NCI-H2107 treated with DMSO at 0.1 percent for 48 hours (cell line): ENCODE measurements around the gene KLHL28.

ENCODE experiments used
- DNase-seq: peaks from one replicate; lab custom pipeline; 2025; ENCODE audit not compliant: unreplicated experiment; lab: John Stamatoyannopoulos, UW

The KLHL28 gene, protein sequence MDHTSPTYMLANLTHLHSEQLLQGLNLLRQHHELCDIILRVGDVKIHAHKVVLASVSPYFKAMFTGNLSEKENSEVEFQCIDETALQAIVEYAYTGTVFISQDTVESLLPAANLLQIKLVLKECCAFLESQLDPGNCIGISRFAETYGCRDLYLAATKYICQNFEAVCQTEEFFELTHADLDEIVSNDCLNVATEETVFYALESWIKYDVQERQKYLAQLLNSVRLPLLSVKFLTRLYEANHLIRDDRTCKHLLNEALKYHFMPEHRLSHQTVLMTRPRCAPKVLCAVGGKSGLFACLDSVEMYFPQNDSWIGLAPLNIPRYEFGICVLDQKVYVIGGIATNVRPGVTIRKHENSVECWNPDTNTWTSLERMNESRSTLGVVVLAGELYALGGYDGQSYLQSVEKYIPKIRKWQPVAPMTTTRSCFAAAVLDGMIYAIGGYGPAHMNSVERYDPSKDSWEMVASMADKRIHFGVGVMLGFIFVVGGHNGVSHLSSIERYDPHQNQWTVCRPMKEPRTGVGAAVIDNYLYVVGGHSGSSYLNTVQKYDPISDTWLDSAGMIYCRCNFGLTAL

DNA sequence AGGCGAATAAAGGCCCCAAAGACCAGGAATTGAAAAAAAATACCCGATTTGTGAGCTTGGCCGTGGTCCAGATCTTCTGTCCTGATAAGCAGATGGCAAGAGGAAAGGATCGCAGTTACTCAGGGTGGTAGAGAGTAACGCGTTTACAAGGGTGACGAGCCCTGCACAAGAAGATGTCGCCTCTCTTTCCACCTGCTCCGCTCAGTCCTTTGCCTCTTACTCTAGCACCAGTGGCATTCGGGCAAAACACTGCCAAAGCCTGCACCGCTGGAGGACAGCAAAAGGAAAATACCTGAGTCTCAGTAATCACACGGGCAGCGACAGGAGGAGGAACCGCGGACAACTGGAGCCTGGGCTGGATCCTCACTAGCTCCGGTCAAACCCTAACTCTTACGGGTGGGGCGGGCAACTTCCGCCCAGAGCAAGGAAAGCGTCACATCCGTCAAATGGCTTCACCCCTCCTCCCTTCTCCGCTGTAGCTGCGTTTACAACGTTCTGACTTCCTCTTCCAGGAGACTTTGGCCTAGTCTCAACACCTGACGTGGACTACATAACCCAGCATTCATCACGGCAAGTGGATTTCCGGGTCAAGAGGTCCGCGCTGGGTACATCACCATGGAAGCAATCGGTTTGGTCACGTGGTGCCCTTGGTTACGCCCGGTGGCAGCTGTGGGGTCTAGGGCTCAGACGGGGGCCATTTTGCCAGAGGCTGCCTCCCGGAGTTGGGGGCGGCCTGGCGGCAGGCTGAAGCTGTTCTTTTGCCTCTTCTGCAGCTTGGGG is at the start of gene KLHL28, which contains the start of gene TOGARAM1:
KLHL28 (minus strand) TSS at position 394 of the 780 bp plus-strand sequence. CDS start 16,019 bp downstream, outside the sequence.
TOGARAM1 (plus strand) TSS at position 637 of the 780 bp plus-strand sequence. CDS start 232 bp downstream, outside the sequence.
- peak; percentile 100 for DNase-seq

DNA sequence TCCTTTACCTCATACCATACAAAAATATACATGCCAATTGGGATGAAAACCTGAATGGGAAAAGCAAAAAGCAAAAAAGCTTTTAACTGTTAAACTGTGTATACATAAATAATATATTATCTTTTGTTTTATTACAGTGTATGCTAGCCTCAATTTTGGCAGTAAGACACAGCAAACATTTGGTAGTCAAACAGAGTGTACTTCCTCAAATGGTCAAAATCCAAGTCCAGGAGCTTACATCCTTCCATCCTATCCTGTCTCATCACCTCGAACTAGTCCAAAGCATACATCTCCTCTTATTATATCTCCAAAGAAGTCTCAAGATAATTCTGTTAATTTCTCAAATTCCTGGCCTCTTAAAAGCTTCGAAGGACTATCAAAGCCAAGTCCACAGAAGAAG is 42.2 kb upstream of the KLHL28 start:
- DNase-seq: no peak

DNA sequence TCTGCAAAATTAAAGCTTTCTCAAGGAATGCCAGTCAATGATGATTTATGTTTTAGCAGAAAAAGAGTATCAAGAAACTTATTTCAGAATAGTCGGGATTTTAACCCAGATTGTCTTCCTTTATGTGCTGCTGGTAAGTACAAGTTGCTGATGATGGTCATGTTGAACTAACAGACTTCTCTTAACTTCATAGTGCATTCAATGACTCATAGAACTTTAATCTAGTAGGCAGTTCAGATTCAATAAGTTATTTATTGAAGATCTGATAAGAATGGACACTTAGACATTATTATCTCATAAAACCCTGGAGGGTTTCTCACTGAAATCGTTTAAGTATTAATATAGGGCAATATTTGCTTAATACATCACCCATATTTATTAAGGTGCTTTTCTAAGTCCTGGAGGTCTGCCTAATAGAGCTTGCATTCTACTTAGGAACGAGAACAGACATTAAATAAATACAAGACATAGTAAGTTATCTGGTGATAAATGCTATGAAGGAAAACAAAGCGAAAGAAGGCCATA is 34.1 kb upstream of the KLHL28 start:
- no peak for DNase-seq

DNA sequence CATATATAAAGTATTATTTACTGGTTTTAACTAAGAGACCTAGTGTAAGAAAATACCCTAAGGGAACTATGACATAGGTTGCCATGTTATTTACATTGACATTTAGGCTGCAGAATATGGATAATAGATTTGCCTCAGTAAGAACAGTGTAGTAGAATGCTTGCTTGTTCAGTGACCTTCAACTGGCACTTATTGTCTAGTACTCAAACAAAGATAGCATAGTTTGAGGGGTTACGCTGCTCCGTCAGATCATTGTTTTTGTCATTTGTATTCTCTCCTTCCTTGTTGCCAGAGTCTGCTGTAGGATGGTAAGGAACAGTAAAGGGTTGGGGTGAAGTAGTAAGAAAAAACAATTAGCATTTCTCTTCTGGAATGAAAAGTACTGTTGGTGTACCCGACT is 33.4 kb upstream of the KLHL28 start:
- DNase-seq: no peak

DNA sequence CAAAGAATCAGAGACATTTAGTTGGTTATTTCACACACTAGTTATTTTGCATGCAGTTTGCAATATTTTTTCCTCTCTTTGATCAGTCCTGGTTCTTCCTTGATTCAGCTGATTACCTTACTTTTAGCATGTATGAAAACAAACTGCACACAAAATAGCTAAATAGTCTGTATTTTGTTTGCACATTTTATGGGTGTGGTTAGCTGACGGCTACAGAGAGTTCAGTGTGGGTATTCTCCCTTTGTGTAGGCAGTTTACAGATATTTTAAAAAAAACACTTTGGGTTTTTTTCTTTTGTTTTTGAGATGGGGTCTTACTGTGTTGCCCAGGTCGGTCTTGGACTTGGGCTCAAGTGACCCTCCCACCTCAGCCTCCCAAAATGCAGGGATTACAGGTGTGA is 28.8 kb upstream of the KLHL28 start:
- no peak for DNase-seq

DNA sequence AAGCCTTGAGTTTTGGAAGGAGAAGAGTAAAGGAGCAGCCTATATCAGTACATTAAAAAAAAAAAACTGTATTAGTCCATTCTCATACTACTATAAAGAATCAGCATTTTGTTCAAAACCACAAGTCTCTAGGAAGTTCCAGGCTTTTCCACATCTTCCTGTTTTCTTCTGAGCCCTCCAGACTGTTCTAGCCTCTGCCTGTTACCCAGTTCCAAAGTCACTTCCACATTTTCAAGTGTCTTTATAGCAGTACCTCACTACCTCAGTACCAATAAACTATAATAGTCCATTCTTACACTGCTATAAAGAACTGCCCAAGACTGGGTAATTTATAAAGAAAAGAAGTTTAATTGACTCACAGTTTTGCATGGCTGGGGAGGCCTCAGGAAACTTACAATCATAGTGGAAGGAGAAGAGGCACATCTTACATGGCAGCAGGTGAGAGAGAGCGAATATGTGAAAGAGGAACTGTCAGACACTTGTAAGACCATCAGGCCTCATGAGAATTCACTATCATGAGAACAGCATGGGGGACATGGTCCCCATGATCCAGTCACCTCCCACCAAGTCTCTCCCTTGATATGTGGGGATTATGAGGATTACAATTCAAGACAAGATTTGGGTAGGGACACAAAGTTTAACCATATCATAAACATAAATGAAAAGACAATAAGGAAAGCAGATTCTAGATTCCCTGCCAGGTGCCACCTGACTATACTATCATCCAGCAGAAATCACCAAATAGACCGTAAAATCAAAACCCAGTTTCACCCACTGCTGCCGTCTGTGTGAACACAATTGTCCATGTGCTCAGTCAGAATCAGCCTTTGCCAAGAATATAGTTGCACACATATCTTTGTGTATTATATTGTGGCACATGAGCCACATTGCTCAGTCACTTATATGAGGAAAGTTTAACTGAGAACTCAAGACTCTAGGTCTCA is 28.0 kb upstream of the KLHL28 start:
- DNase-seq: no peak

DNA sequence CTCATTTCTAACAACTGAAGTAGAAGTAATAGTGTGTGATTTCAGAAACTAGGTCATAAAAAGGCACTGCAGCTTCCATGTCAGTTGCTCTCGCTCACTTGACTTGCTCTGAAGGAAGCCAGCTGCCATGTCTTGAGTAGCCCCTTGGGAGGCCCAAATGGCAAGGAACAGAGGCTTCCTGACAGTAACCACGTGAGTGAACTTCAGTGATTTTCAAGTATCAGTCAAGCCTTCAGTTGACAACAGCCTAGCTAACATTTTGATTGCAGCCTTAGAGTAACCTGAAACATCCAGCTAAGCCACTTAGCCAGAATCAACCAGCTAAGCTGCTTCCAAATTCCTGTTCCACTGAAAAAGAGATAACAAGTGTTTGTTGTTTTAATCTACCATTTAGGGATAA is 26.9 kb upstream of the KLHL28 start:
- DNase-seq: peak; percentile 8

DNA sequence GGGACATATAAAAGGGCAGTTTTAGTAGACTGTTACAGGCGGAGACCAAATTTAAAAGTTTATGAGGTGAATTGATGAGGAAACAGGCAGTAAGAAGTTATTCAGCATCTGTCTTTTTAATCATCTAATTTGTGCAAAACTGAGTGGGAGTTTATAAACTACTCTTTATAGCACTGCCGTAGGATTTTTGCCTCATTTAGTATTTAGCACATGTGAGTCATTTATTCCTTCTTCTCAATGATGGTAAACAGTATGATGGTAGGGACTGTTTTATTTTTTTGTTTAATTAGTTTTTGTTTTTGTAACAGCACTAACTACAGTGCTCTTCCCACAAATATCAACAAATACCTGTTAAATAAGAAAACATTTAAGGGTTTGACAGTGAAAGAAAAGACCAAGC is 20.8 kb upstream of the KLHL28 start:
- DNase-seq: no peak

DNA sequence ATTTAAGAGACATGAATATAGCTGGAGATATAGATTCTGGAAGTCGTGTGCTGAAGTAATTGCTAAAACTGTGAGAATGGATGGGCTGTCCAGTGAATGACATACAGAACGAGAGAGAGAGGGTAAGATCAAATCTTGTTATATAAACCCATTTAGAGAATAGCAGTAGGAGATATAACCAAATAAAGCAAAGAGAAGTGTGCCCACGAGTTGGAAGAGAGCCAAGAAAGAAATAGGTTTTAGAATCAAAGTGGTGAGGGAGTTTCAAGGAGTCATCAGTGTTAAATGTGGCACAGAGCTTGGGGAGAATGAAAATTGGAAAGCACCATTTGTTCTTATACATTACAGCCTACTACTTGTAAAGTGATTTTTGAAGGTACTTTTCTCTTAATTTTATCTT is 19.5 kb upstream of the KLHL28 start:
- DNase-seq: peak; percentile 15

DNA sequence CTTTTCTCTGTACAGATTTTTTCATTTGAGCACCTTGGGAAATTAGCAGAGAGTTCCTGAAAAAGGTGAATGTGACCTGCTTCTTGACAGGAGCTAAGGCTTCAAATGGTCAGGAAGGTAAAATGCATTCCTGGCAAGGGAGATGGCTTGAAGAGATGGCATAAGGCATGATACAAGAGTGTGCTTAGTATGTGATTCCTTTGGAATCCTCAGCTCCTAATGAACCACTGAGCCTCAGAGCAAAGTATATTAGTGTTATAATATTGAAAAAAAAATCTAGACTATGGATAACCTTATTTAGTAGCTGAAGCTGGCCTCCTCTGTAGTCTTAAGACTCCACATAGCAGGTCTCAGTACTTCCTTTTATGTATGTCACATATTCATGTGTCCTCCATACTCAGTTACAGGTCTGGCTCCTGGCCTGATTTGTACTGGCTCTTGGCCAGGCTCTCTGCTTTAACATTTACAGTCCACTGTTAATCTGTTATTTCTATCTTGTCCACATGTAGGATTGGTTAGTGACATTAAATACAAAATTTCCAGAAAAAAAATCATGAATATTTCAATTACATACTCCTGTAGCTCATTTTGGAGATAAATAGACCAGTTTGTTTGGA is 18.1 kb upstream of the KLHL28 start:
- no peak for DNase-seq

DNA sequence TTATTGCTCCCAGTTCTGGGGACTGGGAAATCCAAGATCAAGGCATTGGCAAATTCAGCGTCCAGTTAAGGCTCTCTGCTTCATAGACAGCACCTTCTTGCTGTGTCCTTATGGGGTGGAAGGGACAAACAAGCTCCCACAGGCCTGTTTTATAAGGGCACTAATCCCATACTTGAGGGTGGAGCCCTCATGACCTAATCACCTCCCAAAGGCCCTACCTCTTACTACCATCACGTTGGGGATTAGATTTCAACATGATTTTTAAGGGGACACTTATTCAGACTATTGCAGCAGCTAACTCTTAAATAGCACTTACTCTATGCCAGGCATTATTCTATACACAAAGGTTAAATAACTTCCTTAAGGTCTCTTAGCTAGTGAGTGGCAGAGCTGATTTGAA is 17.5 kb upstream of the KLHL28 start:
- no peak for DNase-seq

DNA sequence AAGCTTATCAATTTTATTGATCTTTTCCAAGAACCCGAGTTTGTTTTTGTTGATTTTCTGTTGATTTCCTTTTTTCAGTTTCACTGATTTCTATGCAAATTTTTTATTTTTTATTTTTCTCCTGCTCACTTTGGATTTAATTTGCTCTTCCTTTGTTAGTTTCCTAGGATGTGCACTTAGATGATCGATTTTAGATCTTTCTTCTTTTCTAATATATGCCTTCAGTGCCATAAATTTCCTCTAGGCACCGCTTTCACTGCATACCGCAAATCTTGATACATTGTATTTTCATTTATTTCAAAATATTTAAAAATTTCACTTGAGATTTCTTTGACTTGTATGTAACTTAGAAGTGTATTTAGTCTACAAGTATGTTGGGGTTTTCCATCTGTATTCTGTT is 9.7 kb upstream of the KLHL28 start:
- DNase-seq: no peak

DNA sequence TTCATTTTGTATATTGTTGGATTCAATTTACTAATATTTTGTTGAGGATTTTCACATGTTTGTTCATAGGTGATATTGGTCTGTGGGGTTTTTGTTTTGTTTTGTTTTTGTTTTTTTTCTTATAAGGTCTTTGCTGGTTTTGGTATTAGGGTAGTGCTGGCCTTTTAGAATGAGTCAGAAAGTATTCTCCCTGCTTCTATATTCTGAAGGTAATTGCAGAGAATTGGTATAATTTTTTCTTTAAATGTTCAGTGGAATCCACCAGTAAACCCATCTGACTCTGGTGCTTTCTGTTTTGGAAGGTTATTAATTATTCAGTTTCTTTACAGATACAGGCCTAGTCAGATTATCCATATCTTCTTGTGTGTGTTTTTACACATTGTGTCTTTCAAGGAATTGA is 9.2 kb upstream of the KLHL28 start:
- no peak for DNase-seq

DNA sequence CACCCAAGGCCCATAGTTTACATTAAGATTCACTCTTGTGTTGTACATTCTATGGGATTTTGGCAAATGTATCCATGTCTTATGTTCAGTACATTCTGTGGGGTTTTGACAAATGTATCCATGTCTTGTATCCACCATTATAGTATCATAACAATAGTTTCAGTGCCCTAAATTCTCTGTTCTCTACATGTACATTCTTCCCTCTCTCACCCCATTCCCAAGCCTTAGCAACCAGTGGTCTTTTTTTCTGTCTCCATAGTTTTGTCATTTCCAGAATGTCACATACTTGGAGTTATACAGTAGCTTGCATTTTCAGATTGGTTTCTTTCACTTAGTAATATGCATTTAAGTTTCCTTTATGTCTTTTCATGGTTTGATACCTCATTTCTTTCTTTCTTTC is 7.0 kb upstream of the KLHL28 start:
- no peak for DNase-seq

DNA sequence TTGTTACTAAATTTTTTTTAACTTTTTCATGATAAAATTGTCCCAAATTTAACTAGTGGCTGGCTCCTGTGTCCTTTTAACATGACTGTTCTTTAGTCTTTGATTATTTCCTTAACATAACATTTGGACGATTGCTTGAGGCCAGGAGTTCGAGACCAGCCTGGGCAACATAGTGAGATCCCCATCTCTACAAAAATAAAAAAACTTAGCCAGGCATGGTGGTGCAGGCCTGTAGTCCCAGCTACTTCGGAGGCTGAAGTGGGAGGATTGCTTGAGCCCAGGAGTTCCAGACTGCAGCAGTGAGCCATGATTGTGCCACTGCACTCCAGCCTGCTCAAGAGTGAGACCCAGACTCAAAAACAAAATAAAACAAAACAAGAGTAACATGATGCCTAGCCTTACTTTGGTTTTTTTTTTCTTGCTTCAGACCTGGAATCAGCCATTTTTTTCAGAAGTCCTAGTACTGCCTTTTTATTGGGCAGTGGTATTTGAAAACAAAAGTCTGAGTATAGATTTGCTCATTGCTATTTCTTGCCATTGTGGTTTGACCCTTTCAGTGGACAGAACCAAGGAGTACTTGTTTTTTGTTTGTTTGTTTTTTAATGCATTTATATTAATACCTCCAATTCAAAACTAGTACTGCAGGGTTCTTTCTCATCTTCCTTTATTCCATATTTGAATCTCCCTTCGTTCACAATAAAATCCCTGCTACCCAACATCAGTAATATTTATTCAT is 5.0 kb upstream of the KLHL28 start:
- peak; percentile 19 for DNase-seq

DNA sequence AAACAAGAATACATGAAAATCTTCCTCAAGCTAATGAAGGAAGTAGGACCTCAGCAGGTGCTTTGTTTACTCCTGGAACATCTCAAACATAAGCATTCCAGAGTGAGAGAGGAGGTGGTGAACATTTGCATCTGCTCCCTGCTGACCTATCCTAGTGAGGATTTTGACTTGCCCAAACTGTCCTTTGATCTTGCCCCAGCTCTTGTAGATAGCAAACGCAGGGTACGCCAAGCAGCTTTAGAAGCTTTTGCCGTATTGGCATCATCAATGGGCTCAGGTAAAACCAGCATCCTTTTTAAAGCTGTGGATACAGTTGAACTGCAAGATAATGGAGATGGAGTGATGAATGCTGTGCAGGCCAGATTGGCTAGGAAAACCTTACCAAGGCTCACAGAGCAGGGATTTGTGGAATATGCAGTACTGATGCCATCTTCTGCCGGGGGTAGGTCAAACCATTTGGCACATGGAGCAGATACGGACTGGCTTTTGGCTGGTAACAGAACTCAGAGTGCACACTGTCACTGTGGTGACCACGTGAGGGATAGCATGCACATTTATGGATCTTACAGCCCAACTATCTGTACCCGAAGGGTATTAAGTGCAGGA is 2.1 kb upstream of the KLHL28 start:
- DNase-seq: peak; percentile 67

DNA sequence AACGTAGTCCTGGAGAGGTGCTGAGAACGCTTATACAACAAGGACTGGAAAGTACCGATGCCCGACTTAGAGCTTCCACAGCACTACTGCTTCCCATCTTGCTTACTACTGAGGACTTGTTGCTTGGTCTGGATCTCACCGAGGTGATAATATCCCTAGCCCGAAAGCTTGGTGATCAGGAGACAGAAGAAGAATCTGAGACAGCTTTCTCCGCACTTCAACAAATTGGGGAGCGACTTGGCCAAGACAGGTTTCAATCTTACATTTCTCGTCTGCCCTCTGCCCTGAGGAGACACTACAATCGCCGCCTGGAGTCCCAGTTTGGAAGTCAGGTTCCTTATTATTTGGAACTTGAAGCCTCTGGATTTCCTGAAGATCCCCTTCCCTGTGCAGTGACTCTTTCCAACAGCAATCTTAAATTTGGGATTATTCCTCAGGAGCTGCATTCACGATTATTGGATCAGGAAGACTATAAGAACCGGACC is 1.3 kb upstream of the KLHL28 start:
- DNase-seq: no peak

DNA sequence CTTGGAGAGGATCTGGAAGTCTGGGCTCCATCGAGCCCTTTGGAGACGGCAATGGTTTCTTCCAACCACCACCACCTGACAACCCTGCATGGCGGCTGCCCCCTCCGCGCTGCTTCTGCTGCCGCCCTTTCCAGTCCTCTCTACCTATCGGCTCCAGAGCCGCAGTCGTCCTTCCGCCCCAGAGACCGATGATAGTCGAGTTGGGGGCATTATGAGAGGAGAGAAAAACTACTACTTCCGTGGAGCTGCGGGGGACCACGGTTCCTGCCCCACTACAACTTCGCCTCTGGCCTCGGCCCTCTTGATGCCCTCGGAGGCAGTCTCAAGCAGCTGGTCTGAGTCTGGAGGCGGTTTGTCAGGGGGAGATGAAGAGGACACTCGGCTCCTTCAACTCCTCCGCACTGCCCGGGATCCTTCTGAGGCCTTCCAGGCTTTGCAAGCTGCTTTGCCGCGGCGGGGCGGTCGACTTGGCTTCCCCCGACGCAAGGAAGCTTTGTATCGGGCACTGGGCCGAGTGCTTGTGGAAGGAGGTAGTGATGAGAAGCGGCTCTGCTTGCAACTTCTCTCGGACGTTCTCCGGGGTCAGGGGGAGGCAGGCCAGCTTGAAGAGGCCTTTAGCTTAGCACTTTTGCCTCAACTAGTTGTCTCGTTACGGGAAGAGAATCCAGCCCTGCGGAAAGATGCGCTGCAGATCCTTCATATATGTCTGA is 742 bp upstream of the KLHL28 start:
- peak; percentile 86 for DNase-seq
